Endothelial cell of umbilical vein (primary cell): Measurements from ENCODE around the gene TERT.

Experiments
- CTCF ChIP-seq, 2 donors: IDR thresholded peaks; 1 replicate in 1 of 2; 2 replicates in 1 of 2; pipeline ENCODE4 v1.5.1; 2011; ENCODE audit warnings: low read length in 2 of 2, mild to moderate bottlenecking in 2 of 2, moderate library complexity in 2 of 2, control low read depth in 1 of 2, inconsistent platforms in 1 of 2, low read depth in 1 of 2; ENCODE audit not compliant: insufficient read depth in 1 of 2; ENCODE audit errors: extremely low read depth in 1 of 2
- EZH2 ChIP-seq: IDR thresholded peaks from 2 replicates; pipeline ENCODE4 v1.6.1; 2012; ENCODE audit warnings: borderline replicate concordance, low read depth, mild to moderate bottlenecking, moderate library complexity, low read length, inconsistent platforms; ENCODE audit not compliant: severe bottlenecking
- FOS ChIP-seq: IDR thresholded peaks from 2 replicates; pipeline ENCODE4 v1.6.1; 2011; ENCODE audit warnings: mild to moderate bottlenecking, low read length, moderate library complexity, borderline replicate concordance; ENCODE audit not compliant: insufficient read depth
- GATA2 ChIP-seq: IDR thresholded peaks from 2 replicates; pipeline ENCODE4 v1.7.0; 2011; ENCODE audit warnings: low read depth, mild to moderate bottlenecking, moderate library complexity, mixed read lengths, low read length; ENCODE audit not compliant: insufficient read length, insufficient read depth
- JUN ChIP-seq: IDR thresholded peaks from 2 replicates; pipeline ENCODE4 v1.6.1; 2011; ENCODE audit warnings: borderline replicate concordance, low read depth; ENCODE audit not compliant: insufficient read length, insufficient read depth
- POLR2A ChIP-seq: IDR thresholded peaks from 2 replicates; pipeline ENCODE4 v1.6.1; 2012; ENCODE audit warnings: low read depth, mild to moderate bottlenecking, control low read depth, low read length
- POLR2AphosphoS5 ChIP-seq: IDR thresholded peaks from 2 replicates; pipeline ENCODE4 v1.6.1; 2012; ENCODE audit warnings: low read depth, mild to moderate bottlenecking, control low read depth, low read length, moderate library complexity; ENCODE audit not compliant: insufficient read depth

DNA sequence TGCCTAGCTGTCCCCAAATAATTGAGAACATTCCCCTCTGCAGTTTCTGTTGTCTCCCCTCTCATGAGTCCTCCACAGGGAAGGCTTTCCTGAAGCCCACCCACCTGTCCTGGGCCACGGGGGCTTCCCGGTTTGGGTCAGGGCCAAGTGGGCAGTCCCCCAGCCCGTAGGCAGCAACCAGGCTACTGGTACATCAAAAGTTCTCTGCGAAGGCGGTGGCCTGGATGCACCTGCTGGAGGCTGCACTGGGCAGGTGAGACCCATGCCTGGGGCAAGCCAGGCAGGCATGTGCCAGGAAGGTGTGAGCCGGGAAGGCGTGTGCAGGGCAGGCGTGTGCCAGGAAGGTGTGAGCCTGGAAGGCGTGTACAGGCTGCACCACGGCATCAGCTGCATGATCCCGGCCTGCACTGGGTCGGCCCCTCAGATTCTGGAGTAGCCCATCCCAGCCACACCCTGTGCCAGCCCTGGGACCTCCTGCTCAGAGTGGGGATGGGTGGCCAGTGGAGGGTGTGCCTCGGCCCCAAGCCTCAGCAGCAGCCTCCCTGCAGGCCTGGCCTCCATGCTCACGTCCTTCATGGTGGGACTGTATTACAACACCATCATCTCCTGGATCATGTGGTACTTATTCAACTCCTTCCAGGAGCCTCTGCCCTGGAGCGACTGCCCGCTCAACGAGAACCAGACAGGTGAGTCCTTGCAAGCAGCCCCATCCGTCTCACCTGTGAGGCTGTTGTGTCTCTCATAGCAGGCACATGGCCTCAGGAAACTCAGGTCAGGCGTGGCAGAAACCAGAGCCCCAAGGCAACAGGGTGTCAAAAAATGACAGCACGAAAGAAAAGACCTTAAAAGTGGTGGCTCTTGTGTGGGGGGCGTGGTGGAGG is 84.7 kb downstream of the TERT start:
- TF ChIP-seq POLR2A (no peak), EZH2 (no peak), CTCF (IDR thresholded peaks at IDR 0.05; ENCODE audit: extremely low read depth in 1 of 2, insufficient read depth in 1 of 2, low read depth in 1 of 2, low read length in 2 of 2) (no peak), POLR2AphosphoS5 (no peak), GATA2 (no peak), JUN (no peak), FOS (no peak)
